T-helper 1 cell treated with Interleukin-12 subunit alpha and Interleukin-12 subunit beta and Interleukin-4 antibody, amounts not matched to agents 30 ng/mL and 1 ng/mL, for 36 hours (primary cell): Measurements from ENCODE around the gene POLR3C. TPM values are rescaled to one million over a fixed set of nuclear protein-coding genes. Genes with fewer than 3 reads are reported as not detected.
"Not testable (repeated sequence)": the region's sequence is repeated elsewhere in the genome, so short reads cannot be mapped to it uniquely, and the experiment has no call there.

Experiments used
- intact Hi-C: fragments of 100-400 bp; cut with micrococcal nuclease; formaldehyde crosslinking; loops from one replicate; pipeline ENCODE4 v1.15.1; 2024
- total RNA-seq: library from RNA; stranded (reverse); gene quantifications from 2 replicates; pipeline ENCODE4 v1.2.3, GENCODE V29; 2022

The POLR3C gene
- 32.8 and 35.3 TPM in 2 replicates for total RNA-seq

DNA sequence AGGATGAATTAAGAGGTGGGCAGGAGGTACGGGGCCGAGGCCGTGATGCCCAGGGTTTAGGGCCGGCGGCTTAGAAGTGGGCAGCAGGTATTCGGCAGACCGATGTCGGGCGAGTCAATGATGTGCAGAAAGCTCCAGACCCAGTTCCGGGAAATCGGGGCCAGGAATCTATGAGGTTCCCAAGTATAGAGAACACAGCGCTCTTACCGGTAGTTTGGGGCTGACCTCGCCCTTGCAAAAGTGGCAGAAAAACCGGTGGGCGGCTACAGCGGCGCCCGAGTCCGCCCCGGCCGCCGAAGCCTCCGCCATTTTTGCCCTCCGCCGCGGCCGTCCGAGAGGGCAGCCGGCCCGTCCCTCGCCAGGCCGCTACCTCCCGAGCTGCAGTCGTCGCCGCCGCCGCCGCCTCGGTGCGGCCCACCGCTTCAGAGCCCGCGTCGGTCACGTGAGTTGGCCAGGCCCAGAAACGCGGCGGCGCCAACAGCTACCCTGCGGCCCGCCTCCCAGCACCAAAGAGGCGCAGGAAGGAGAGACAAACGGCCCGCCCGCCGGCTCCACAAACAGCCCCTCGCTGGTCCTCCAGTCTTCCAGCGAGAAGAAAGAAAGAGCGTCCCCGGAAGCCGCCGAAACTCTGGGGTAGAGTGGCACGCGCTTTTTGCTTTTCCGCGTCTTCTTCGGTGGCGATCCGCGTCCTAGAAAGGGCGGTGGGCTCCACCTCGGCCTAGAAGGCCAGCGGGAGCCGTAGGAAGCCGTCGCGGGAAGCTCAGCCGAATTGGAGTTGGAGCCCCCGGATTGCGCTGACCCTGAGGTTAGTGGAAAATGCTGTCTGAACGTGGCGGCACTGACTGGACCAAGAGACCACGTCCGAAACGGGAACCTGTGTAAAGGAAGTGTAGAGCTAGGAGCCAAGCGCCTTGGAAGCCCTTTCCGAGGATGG, at the start of gene POLR3C, which contains the start of gene RNF115:
POLR3C (plus strand) TSS at position 636 of the 934 bp plus-strand sequence. CDS start 1,577 bp downstream, outside the sequence.
RNF115 (minus strand) TSS at position 531 of the 934 bp plus-strand sequence; CDS start at position 309, 222 bp downstream.
- intact Hi-C loops: loop anchor here (2.0 to 10.0 kb wide), 7 partner anchors 21 to 219 kb away; partner anchors contain the start of genes GPR89A, LIX1L, NUDT17 and PIAS3

DNA sequence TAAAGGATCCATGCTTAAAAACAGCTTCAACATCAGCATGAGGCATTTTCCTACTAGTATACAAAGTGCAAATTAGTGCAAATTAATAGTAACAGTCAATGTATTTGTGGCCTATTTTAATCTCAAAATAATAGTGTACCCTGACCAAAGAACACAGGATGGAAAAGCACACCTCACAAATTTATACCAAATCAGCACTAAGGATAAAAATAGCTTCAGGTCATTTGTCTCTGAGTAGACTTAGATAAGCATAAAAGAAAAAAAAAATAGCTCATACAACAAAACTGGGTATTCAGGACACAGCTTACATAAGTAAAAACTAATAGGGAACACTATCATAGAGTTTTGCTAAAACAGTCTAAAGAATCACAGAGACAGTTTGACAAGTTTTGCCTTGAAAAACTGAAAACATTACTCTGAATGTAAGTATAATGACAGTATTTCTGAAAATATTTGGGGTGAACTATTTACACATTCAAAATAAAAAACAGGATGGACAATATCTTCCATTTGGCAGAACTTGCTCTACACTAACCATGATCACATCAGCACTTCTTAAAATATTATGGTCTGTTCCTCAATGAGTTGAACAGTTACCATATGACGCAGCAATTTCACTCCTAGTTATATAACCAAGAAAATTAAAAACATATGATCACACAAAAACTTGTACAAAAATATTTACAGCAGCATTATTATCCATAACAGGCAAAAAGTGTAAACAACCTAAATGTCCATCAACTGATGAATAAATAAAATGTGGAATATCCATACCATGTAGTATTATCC, 46.4 kb upstream of the POLR3C start:
- intact Hi-C loops: no loop called here

GRCh38 chr1:145778146-145778540, 45.9 kb upstream of the POLR3C start:
- intact Hi-C loops: no loop called here

DNA sequence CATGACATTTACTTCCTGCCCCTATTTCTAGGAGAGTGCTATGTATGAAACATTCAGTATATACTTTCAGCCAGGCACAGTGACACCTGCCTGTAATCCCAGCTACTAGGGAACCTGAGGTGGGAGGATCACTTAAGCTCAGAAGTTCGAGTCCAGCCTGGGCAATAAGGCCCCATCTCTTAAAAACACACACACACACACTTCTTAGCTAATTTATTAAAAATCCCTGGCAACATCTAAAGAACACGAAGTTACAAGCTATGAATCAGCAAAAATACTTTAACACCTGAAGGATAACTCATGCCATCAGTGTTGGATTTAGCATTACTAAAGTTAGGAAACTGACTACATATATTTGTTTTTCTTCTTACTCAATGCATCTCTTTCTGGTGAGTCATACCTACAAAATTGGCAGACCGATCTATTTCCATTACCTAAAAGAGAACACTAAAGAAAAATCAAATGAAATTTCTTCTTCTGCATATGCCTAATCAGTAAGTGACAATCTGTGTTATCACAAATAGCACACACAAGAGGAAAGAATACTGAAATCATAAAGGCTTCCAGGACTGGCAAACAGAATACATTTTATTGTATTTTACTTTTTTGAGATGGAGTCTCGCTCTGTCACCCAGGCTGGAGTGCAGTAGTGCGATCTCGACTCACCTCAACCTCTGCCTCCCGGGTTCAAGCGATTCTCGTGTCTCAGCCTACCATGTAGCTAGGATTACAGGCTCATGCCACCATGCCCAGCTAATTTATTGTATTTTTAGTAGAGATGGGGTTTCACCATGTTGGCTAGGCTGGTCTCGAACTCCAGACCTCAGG, 41.5 kb upstream of the POLR3C start:
- intact Hi-C loops: no loop called here

- intact Hi-C loops: no loop called here
These were observed 39.6 kb upstream of the POLR3C start for GRCh38 chr1:145784409-145784808.

GRCh38 chr1:145785547-145785946, 38.5 kb upstream of the POLR3C start:
- intact Hi-C loops: no loop called here

- intact Hi-C loops: no loop called here
These were observed 37.7 kb upstream of the POLR3C start for GRCh38 chr1:145786271-145786670.

- intact Hi-C loops: loop anchor here (2.0 kb wide), 1 partner anchor 40 kb away; no protein-coding TSS in a partner anchor
These were observed 35.4 kb upstream of the POLR3C start for GRCh38 chr1:145788580-145788979.

DNA sequence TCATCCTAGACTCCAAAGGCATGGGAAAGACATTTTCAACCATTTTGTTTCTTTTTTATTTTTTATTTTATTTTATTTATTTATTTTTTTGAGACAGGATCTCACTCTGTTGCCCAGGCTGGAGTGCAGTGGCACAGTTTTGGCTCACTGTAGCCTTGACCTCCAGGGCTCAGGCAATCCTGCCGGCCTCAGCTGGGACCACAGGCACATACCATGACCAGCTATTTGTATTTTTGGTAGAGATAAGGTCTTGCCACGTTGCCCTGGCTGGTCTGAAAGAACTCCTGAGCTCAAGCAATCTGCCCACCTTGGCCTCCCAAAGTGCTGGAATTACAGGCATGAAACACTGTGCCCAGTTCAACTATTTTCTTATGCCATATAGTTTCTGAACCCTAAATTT, 32.1 kb upstream of the POLR3C start:
- intact Hi-C loops: not testable (repeated sequence)

- intact Hi-C loops: no loop called here
These were observed 31.5 kb upstream of the POLR3C start for GRCh38 chr1:145792484-145792883.

DNA sequence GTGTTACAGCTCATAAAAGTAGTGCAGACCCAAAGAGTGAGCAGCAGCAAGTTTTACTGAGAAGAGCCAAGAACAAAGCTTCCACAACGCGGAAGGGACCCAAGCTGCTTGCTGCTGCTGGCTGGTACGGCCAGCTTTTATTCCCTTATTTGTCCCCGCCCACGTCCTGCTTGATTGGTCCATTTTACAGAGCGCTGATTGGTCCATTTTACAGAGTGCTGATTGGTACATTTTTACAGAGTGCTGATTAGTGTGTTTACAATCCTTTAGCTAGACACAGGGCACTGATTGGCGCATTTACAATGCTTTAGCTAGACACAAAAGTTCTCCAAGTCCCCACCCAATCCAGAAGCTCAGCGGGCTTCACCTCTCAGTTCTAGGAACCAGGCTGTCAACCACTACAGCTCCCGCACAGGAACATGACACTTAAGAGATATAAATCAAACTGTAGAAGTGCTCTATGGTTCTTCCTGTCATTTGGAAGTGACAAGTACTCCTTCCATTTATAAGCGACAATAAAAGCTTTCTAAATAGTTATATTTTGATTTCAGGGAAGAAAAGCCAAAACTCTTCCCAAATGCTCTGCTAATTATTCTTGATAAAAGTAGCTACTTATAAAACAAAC, 28.6 kb upstream of the POLR3C start:
- intact Hi-C loops: loop anchor here (5.0 kb wide), 1 partner anchor 38 kb away; no protein-coding TSS in a partner anchor

GRCh38 chr1:145796753-145797152, 27.2 kb upstream of the POLR3C start:
- intact Hi-C loops: loop anchor here (5.0 kb wide), 1 partner anchor 39 kb away; no protein-coding TSS in a partner anchor

- intact Hi-C loops: loop anchor here (5.0 kb wide), 1 partner anchor 43 kb away; no protein-coding TSS in a partner anchor
These were observed 24.2 kb upstream of the POLR3C start for GRCh38 chr1:145799806-145800205.

- intact Hi-C loops: no loop called here
These were observed 19.6 kb upstream of the POLR3C start for GRCh38 chr1:145804235-145805045.

GRCh38 chr1:145805057-145805456, 18.9 kb upstream of the POLR3C start:
- intact Hi-C loops: no loop called here

DNA sequence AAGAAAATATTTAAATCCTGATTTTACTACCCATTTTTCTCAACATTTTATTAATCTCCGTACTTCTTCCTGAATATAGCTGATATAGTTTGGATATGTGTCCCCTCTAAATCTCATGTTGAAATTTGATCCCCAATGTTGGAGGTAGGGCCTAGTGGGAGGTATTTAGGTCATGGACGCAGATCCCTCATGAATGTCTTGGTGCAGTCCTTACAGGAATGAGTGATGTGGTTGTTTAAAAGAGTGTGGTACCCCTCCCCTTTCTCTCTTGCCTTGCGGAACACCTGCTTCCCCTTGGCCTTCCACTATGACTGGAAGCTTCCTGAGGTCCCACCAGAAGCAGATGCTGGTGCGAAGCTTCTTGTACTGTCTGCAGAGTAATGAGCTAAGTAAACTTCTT, 17.6 kb upstream of the POLR3C start:
- intact Hi-C loops: no loop called here

GRCh38 chr1:145806844-145807243, 17.2 kb upstream of the POLR3C start:
- intact Hi-C loops: no loop called here

GRCh38 chr1:145812977-145813810, 10.8 kb upstream of the POLR3C start:
- intact Hi-C loops: not testable (repeated sequence)
